Muscle of leg (tissue), 11 donors: ENCODE results near the gene RNF20. TPM values are rescaled to one million over a fixed set of nuclear protein-coding genes. Genes with fewer than 3 reads are reported as not detected.
"Not testable (repeated sequence)": the region's sequence is repeated elsewhere in the genome, so short reads cannot be mapped to it uniquely, and the experiment has no call there.

ENCODE experiments used
- DNase-seq: peaks from one replicate; pipeline ENCODE4 v3.0.0; 2013
- H3K27ac ChIP-seq: one replicate; pipeline ENCODE4 v1.5.1; 2013; ENCODE audit warnings: mild to moderate bottlenecking, low read length, control low read depth
- H3K27me3 ChIP-seq: one replicate; pipeline ENCODE4 v1.6.1; 2013; ENCODE audit warnings: low read length; ENCODE audit not compliant: control insufficient read depth, insufficient read depth
- H3K36me3 ChIP-seq: one replicate; pipeline ENCODE4 v1.6.1; 2013; ENCODE audit warnings: low read length; ENCODE audit not compliant: control insufficient read depth, insufficient read depth
- H3K4me1 ChIP-seq: one replicate; pipeline ENCODE4 v1.6.1; 2013; ENCODE audit warnings: low read length; ENCODE audit not compliant: control insufficient read depth, insufficient read depth
- H3K4me3 ChIP-seq: one replicate; pipeline ENCODE4 v1.5.1; 2013; ENCODE audit warnings: low read length, control low read depth
- H3K9me3 ChIP-seq: replicated peaks from 2 replicates; pipeline ENCODE4 v1.6.1; 2013; ENCODE audit warnings: low read depth, low read length; ENCODE audit not compliant: control insufficient read depth
- WGBS: methylation state at CpG from one replicate; pipeline ENCODE4 v1.1.5; 2013; ENCODE audit warnings: missing lambda C conversion rate; ENCODE audit not compliant: insufficient coverage; 5-methylcytosine and 5-hydroxymethylcytosine counted together
- polyA plus RNA-seq, 8 donors: library from polyadenylated mRNA; unstranded; fragments of 120-200 nt; gene quantifications; one replicate each; pipeline versions ENCODE4 v1.2.1 to v1.2.3, GENCODE V29; 2013; ENCODE audit warnings: inconsistent platforms in 1 of 8, low replicate concordance in 1 of 8; ENCODE audit not compliant: insufficient read length in 8 of 8, insufficient read depth in 1 of 8
- total RNA-seq: library from RNA; stranded (reverse); fragments of 120-200 nt; gene quantifications from one replicate; pipeline ENCODE4 v1.2.4, GENCODE V29; 2013

The RNF20 gene
- total and polyA plus RNA-seq, 9 donors = 24.5 to 43.0 (median 36.3) TPM

DNA sequence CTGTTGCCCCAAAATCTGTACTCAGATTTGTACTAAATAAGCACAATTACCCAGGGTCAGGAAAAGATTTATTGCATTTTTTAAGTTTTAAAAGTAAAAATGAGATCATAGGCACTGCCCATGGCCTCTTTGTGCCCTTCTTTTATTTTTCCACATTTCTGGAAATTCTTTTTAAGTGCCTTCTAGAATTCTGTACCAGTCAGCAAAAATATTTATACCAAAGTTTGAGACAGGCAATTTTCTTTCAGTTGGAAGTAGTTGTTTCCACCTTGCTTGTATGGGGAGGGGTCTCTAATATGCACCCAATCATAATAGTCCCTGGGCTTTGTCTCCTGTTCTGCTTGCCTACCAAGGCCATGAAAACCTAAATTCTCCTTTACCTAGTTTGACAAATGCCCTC is 5.6 kb upstream of the RNF20 start:
- Histone ChIP-seq H3K9me3 (no peaks in the 10 kb centered on the region), H3K27me3 (peaks cover 4% of the 10 kb centered on the region), H3K4me1 (peaks cover under 1% of the 10 kb centered on the region), H3K36me3 (no peaks in the 10 kb centered on the region), H3K4me3 (no peak overlapping the region), H3K27ac (no peak overlapping the region)
- DNase-seq = no peak

DNA sequence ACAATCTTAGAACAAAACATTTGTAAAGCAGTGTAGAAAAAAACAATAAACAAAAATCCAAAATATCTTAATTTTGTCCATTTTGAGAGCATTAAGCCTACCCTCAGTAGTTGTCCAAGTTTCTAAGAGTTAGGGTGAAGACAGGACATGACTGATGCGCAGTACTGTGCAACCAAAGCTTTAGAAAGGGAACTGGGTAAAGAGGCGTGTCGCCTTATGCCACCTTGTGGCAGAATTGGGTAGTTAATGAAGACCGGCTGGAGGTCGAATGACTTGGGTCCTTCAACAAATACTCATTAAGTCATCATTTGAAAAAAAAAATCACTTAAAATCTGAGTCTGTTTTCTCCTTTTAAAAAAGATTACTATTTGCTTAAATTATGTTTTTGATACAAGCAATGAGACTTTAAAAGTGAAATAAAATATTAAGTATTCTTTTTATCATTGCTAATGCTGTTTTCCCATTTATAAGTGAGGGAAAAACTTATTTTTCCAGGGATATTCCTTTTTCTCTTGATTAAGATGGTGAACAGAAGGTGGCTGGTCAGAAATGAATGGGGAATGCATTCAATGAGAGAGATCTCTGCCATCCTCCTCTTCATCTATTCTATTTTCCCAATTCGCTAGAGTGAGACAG is 3.5 kb upstream of the RNF20 start:
- Histone ChIP-seq H3K9me3 (no peaks in the 10 kb centered on the region), H3K27me3 (no peaks in the 10 kb centered on the region), H3K4me1 (peaks cover 6% of the 10 kb centered on the region), H3K27ac (no peak overlapping the region), H3K4me3 (no peak overlapping the region), H3K36me3 (no peaks in the 10 kb centered on the region)
- no CpG with 5 or more reads among the region's 6 CpGs for WGBS
- DNase-seq = peak; percentile 74

DNA sequence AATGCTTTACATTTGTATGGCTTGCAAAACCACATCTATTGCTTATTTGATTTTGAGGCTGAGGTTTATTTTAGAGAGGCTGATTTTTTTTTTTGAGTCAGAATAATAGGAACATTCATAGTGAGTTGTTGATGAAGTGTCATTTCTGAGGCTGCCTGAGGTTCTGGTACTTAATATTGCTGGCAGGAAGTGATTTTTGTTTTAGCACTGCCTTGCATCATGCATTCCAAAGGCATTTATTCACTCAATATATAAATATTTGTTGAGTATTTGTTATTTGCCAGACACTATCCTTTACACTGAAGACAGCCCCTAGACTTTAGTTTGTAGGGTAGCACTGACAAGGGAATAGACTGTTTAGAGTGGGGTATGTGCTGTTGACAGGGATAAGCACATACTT is 2.7 kb downstream of the RNF20 start:
- DNase-seq = no peak
- H3K4me1 ChIP-seq = peaks cover 6% of the 10 kb centered on the region
- H3K36me3 ChIP-seq = peaks cover 30% of the 10 kb centered on the region
- H3K4me3 ChIP-seq = no peak overlapping the region
- H3K9me3 ChIP-seq = no peaks in the 10 kb centered on the region
- H3K27me3 ChIP-seq = no peaks in the 10 kb centered on the region
- H3K27ac ChIP-seq = no peak overlapping the region

DNA sequence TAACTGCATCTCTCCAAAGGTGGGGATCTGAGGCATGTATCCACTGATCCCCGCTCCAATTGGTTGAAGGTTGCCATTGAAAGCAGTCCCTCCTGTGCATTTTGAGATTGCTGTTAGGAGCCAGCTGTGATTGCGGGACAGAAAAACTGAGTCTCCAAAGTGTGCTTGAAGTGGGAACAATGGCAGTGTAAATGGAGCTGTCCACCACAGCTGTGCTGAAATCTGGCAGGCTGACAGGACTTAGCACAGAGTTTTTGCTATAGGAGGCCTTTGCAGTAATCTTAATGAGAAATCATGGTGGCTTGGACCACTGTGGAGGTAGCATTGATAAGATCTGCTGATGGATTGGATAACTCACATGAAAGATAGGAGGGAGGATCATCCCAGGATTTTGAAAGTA is 3.3 kb downstream of the RNF20 start:
- Histone ChIP-seq H3K9me3 (no peaks in the 10 kb centered on the region), H3K36me3 (peaks cover 30% of the 10 kb centered on the region), H3K4me1 (peaks cover 6% of the 10 kb centered on the region), H3K27me3 (no peaks in the 10 kb centered on the region), H3K4me3 (no peak overlapping the region), H3K27ac (no peak overlapping the region)
- peak; percentile 46 for DNase-seq
- WGBS = 91% methylated on average over 2 of the region's 2 CpGs

DNA sequence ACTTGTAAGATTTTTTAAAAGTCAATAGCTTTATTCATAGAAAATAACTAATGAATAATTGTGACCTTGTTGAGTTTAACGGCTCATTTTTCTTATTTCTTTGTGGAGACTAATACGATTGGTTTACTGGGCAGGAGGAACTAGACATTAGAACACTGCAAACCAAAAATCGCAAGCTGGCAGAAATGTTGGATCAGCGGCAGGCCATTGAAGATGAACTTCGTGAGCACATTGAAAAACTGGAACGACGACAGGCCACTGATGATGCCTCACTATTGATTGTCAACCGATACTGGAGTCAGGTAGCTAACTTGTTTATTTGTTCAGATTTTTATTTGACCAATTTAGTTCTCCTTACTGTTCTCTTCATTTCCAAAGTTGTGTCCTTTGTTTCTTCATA is 6.4 kb downstream of the RNF20 start:
- DNase-seq = no peak

DNA sequence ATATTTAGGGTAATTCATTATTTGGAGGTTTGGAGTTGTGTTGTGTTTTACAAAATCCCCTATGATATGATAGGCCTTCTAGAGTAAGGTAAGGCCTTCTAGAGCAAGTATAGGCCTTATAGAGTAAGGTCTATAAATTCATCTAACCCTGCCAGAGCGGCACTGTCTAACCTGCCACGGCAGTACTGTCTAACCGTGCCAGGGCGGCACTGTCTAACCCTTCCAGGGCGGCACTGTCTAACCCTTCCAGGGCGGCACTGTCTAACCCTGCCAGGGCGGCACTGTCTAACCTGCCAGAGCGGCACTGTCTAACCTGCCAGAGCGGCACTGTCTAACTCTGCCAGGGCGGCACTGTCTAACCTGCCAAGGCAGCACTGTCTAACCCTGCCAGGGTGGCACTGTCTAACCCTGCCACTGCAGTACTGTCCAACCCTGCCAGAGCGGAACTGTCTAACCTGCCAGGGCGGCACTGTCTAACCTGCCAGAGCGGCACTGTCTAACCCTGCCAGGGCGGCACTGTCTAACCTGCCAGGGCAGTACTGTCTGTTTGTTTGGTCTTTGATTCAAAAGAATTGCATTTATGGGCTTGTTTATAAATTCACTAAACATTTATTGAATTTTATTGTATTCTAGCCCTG is 9.6 kb downstream of the RNF20 start:
- Histone ChIP-seq H3K9me3 (no peaks in the 10 kb centered on the region), H3K27ac (no peak overlapping the region), H3K27me3 (no peaks in the 10 kb centered on the region), H3K36me3 (peaks cover 44% of the 10 kb centered on the region), H3K4me3 (no peak overlapping the region), H3K4me1 (no peaks in the 10 kb centered on the region)
- 94% methylated on average over 12 of the region's 14 CpGs for WGBS
- DNase-seq = no peak

More for the DNA sequence above, 6.4 kb downstream of the RNF20 start:
- no peaks in the 10 kb centered on the region for H3K4me1 ChIP-seq
- 94% methylated on average over 4 of the region's 8 CpGs for WGBS
- H3K27ac ChIP-seq = no peak overlapping the region
- no peaks in the 10 kb centered on the region for H3K27me3 ChIP-seq
- H3K9me3 ChIP-seq = no peaks in the 10 kb centered on the region
- peaks cover 34% of the 10 kb centered on the region for H3K36me3 ChIP-seq
- H3K4me3 ChIP-seq = no peak overlapping the region

DNA sequence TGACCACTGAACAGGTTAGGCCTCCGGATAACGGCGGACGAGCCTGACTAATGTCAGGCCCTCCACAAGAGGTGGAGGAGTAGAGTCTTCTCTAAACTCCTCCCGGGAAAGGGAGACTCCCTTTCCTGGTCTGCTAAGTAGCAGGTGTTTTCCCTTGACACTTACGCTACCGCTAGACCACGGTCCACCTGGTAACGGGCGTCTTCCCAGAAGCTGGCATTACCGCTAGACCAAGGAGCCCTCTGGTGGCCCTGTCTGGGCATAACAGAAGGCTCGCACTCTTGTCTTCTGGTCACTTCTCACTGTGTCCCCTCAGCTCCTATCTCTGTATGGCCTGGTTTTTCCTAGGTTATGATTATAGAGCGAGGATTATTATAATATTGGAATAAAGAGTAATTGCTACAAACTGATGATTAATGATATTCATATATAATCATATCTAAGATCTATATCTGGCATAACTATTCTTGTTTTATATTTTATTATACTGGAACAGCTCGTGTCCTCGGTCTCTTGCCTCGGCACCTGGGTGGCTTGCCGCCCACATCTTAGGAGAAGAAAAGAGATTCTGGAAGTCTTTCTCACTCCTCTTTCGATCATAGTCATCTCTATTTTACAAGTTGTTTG is 15.9 kb downstream of the RNF20 start:
- H3K27ac ChIP-seq, DNase-seq, H3K9me3 ChIP-seq, H3K4me1 ChIP-seq, H3K27me3 ChIP-seq, H3K4me3 ChIP-seq: not testable (repeated sequence)
- WGBS = 61% methylated on average over 9 of the region's 18 CpGs
- peaks cover 52% of the 10 kb centered on the region for H3K36me3 ChIP-seq

DNA sequence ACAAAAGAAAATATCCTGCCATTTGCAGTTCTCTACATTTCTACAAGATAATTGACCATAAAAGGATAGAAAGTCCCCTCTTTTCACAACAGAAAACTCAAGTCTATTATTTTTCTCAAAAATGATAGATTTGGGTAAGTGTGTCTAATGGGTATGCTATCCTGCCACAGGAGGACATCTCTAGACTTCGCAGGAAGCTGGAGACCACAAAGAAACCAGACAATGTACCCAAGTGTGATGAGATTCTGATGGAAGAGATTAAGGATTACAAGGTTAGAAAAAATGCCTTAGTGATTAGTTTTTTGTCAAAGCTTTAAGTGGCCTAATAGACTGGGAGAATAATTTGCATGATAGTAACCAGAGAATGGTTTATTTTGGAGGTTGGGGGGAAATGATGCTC is 28.1 kb downstream of the RNF20 start:
- Histone ChIP-seq H3K27ac (no peak overlapping the region), H3K36me3 (peaks cover 35% of the 10 kb centered on the region), H3K9me3 (peaks cover 3% of the 10 kb centered on the region), H3K4me1 (no peaks in the 10 kb centered on the region), H3K27me3 (no peaks in the 10 kb centered on the region), H3K4me3 (no peak overlapping the region)
- 100% methylated on average over 1 of the region's 1 CpG for WGBS
- no peak for DNase-seq

DNA sequence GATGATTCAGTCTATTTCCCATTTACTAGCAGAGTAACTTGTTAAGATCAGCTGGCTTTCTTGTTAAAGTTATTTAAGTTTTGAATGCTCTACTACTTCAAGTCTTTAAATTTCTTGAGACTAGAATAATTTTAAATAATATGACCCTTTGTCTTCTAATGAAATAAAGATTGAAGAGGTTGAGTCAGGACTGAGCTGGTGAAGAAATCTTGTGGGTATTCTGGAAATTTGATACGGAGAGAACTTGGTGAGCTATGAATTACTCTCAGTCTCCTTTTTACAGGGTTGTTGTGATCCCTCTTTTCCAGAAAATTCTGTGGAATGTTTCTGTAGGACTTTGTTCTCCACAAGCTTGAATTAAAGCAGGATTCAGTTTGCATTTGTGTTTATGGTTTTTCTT is 29.3 kb downstream of the RNF20 start:
- H3K36me3 ChIP-seq = peaks cover 33% of the 10 kb centered on the region
- DNase-seq = no peak
- WGBS = no CpG with 5 or more reads among the region's 1 CpG

DNA sequence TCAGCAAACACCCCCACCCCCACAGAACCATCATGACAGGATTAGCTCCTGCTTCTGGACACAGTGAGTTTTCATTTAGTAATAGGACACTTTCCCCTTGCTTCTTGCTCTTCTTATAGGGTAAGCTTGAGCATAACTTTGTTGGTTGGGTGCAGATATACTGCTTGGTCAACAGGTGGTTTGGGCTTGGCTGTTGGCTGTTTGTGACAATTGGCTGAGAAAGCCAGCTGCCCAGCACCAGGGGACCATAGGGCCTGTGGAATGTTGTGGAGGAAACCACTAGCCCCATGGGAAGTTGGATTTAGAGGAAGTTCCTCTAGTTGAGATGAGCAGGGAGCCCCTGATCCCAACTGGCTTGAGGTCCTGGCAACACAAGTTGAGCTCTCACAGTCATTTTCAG is 30.6 kb downstream of the RNF20 start:
- Histone ChIP-seq H3K27ac (no peak overlapping the region), H3K27me3 (no peaks in the 10 kb centered on the region), H3K36me3 (peaks cover 31% of the 10 kb centered on the region), H3K4me1 (no peaks in the 10 kb centered on the region), H3K9me3 (peaks cover under 1% of the 10 kb centered on the region), H3K4me3 (no peak overlapping the region)
- no peak for DNase-seq

More for the DNA sequence above, 29.3 kb downstream of the RNF20 start:
- Histone ChIP-seq H3K9me3 (peaks cover 3% of the 10 kb centered on the region), H3K4me1 (no peaks in the 10 kb centered on the region), H3K27me3 (no peaks in the 10 kb centered on the region), H3K27ac (no peak overlapping the region), H3K4me3 (no peak overlapping the region)
